T-helper 2 cell treated with Interferon-gamma antibody and Interleukin-4, amounts not matched to agents 100 ng/mL and 5 ng/mL, for 36 hours (primary cell): ENCODE data around the gene EBP. TPM values are rescaled to one million over a fixed set of nuclear protein-coding genes. Genes with fewer than 3 reads are reported as not detected.
"Not testable (repeated sequence)": the region's sequence is repeated elsewhere in the genome, so short reads cannot be mapped to it uniquely, and the experiment has no call there.

Experiments
- intact Hi-C: fragments of 100-400 bp; cut with micrococcal nuclease; formaldehyde crosslinking; loops from one replicate; pipeline ENCODE4 v1.15.1; 2023
- total RNA-seq: library from RNA; stranded (reverse); gene quantifications from 2 replicates; pipeline ENCODE4 v1.2.3, GENCODE V29; 2022

EBP gene
- total RNA-seq, 1 donor from 2014 or later: 310 TPM

- intact Hi-C loops: no loop called here
Measured at GRCh38 chrX:48492293-48492910, 29.2 kb upstream of the EBP start.

GRCh38 chrX:48493890-48494364 is 27.7 kb upstream of the EBP start:
- intact Hi-C loops: no loop called here

- intact Hi-C loops: no loop called here
Measured at GRCh38 chrX:48496660-48497059, 24.9 kb upstream of the EBP start.

- intact Hi-C loops: no loop called here
Measured at GRCh38 chrX:48497871-48498270, 23.7 kb upstream of the EBP start.

GRCh38 chrX:48498374-48498809 is 23.2 kb upstream of the EBP start:
- intact Hi-C loops: no loop called here

GRCh38 chrX:48504261-48504660 is 17.3 kb upstream of the EBP start:
- intact Hi-C loops: no loop called here

DNA sequence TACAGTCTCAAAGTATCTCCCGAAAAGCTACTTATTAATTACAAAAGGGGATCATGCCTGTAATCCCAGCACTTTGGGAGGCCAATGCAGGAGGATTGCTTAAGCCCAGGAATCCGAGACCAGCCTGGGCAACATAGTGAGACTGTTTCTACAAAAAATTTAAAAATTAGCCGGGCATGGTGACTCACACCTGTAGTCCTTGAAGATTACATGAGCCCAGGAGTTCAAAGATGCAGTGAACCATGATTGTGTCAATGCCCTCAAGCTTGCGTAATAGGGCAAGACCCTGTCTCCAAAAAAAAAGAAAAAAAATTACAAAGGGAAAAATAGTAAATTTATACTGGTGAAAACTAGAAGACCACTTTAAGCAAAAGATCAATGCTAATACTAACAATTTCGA is 16.1 kb upstream of the EBP start:
- intact Hi-C loops: no loop called here

- intact Hi-C loops: no loop called here
Measured at GRCh38 chrX:48507246-48507645, 14.4 kb upstream of the EBP start.

GRCh38 chrX:48508400-48509244 is 13.0 kb upstream of the EBP start, which contains the start of gene PORCN:
Gene PORCN, plus strand, starts transcription at chrX:48508992. Its CDS starts 829 bp downstream, at chrX:48509821.
- intact Hi-C loops: loop anchor here (1.0 to 2.0 kb wide), 3 partner anchors 13 to 66 kb away; partner anchors contain the start of genes EBP and RBM3

GRCh38 chrX:48509245-48509590 is 12.4 kb upstream of the EBP start:
- intact Hi-C loops: loop anchor here (1.0 to 2.0 kb wide), 2 partner anchors 32 to 65 kb away; partner anchors contain the start of gene RBM3

GRCh38 chrX:48509619-48510018 is 12.0 kb upstream of the EBP start:
- intact Hi-C loops: loop anchor here (1.0 to 2.0 kb wide), 2 partner anchors 31 to 65 kb away; partner anchors contain the start of gene RBM3

DNA sequence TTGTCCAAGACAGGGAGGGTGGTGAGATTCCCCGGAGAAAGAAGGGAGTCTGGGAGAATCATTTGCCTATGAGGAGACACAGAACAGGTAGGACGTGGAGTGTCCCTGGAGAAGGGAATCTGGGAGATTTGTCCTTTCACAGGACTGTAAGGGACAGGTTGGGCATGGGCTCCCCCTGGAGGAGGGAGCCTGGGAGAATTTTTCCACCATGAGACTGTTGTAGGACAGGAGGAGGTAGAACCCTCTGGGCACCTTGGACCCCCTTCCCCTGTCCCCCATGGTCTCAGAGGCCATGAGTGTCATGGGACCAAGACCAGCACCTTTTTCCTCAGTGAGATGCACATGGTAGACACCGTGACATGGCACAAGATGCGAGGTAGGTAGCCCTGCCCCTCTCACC is 10.0 kb upstream of the EBP start:
- intact Hi-C loops: no loop called here

DNA sequence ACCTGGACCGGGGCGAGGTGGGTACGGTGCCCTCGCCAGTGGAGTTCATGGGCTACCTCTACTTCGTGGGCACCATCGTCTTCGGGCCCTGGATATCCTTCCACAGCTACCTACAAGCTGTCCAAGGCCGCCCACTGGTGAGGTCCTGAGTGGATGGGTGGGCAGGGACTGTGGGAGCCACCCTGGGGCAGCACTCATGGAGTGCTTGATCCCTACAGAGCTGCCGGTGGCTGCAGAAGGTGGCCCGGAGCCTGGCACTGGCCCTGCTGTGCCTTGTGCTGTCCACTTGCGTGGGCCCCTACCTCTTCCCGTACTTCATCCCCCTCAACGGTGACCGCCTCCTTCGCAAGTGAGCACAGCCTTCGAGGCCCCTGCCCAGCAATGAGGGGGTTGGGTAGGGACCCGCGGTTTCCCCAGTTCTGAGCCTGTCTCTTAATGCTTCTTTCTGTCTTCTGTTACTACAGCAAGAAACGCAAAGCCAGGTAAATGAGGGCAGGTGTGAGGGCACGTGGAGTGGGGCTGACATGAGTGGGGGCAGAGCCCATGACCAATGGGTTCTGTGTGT is 9.2 kb upstream of the EBP start:
- intact Hi-C loops: no loop called here

DNA sequence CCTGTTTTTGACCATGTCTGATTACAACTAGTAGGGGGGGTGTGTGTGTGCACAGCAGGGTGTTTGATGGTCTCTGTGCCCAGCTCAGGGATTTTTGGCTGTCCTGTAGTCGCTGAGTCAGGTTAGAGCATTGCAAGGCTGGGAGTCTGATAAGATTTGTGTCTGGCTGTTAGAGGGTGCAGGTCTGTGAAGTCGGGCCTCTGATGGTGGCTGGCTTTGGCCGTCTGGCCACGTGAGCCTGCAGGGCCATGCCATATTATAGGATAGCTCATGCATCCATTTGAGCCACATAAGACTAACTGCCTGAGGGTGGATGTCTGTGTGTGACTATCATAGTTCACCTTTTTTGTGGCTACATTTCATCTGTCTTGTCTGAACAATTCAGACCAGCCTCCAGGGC is 7.9 kb upstream of the EBP start:
- intact Hi-C loops: no loop called here

GRCh38 chrX:48514126-48514806 is 7.3 kb upstream of the EBP start:
- intact Hi-C loops: no loop called here

DNA sequence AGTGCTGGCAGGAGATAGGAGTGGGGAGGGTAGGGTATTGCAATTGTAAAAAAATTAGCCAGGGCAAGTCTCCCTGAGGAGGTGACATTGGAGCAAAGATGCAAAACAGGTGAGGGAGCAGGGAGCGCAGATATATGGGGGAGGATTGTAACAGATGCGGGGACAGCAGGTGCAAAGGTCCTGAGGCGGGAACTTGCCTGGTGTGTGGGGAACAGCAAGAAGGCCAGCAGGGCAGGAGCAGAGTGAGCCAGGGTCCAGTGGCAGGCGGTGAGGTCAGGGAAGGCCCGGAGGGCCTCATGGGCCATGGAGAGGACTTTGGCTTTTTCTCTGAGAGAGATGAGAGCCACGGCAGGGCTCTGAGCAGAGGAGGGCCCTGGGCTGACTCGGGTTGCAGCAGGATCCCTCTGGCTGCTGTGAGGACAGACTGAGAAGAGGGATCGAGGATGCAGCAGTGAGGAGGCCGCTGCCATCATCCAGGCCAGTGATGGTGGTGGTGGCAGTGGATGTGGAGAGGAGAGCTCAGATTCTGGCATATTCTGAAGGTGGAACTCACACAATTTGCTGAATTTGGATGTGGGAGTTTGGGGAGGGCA is 6.6 kb upstream of the EBP start:
- intact Hi-C loops: no loop called here

GRCh38 chrX:48515842-48516241 is 5.8 kb upstream of the EBP start:
- intact Hi-C loops: no loop called here

GRCh38 chrX:48516285-48516684 is 5.3 kb upstream of the EBP start:
- intact Hi-C loops: no loop called here

DNA sequence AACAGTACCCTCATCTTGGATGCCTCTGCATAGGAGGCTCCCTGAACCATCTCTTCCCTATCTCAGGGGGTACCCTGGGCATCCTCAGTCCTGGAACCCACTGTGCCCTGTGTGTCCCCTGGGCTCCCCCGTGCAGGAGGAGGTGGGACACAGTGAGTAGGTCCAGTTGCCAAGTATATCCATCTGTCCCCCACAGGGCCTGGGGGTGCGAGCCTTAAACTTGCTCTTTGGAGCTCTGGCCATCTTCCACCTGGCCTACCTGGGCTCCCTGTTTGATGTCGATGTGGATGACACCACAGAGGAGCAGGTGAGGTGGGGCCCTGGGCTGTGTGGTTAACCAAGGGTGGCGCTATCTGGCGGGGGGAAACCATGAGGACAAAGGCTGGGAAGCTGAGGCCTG is 4.6 kb upstream of the EBP start:
- intact Hi-C loops: no loop called here

GRCh38 chrX:48519481-48519880 is 2.1 kb upstream of the EBP start:
- intact Hi-C loops: not testable (repeated sequence)

GRCh38 chrX:48520455-48520854 is 1.2 kb upstream of the EBP start:
- intact Hi-C loops: no loop called here
